ENCODE data around the gene MEF2A.

MEF2A gene

DNA sequence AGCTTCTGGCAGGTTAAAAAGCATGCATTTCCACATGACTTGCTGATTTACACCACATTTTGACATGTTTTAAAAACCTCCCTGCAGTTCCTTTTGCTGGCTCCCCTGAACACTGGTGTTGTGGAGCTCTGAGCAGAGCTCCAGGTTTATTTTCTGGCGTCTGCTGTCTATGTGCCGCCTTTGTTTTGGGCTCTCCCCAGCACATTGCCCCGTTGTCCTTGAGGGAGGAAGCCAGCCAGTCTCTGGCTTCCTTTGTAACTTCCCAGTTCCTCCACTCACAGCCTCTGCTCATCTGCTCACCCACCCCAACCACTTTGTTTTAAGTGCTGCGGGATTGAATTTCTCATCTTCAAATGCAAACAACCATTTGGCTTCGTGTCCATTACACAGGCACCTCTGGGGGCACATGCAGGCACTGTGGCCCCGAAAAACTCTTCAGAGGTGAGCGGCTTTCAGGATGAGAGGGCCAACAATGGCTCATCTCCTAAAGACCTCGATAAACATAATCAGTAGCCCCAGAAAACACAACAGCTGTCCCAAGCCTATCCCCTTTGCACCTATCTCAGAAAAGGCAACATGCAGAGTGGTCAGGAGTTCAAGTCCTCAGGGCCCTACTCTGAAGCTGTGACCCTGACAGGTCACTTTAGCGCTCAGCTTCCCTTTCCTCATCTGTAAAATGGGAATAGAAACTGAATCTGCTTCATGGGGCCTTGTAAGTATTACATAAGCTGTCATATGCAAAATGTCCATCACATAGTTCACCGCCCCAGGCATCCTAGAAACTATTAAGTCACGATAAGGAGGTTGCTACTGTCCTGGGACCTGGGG lies 1.3 kb upstream of the MEF2A start:
- no peak for DNase-seq

DNA sequence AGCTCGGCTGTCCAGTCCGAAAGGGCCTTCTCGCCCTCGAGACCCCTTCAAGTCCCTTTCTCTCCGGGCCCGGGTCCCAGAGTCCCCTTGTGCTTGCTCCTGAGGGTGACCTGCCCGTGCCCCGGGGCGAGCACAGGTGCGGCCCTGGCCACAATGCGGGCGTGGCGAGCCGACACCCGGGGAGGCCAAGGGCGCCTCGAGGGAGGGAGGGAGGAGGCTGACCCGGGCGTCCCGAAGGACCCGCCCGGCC lies 810 bp upstream of the MEF2A start:
- no peak for DNase-seq

DNA sequence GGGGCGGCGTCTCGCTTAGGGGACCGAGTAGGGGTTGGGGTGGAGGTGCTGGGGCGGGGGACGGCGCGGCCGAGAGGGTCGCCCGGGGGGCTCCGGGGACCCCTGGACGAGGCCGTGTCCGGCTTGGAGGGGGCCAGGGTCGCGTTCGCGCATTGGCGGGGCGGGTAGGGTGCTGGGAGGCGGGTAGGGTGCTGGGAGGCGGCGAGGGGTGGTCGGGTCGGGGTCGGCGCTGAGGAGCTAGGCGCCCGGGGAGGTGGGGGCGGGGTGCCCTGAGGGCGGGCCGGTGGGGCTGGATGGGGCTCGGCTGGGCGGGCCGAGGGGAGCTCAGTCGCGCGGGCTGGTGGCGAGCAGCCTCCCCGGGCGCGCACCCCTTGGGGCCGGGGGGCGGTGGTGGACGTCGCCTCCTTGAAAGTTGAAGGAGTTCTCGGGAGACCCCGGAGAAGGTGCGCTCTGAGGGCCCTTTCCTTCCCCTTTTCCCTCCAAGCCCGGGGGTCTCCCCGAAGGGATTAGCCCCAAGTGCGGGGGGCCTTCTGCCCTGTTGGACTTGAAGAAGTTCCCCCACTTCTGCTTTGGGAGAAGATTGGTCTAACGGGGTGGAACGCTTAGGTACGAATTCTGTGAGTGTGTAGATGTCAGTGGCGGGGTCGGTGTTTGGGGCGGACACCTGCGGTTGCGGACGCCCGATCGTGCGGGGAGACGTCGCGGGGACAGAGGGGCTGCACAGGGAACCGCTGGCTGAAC lies 543 bp downstream of the MEF2A start:
- DNase-seq = no peak

DNA sequence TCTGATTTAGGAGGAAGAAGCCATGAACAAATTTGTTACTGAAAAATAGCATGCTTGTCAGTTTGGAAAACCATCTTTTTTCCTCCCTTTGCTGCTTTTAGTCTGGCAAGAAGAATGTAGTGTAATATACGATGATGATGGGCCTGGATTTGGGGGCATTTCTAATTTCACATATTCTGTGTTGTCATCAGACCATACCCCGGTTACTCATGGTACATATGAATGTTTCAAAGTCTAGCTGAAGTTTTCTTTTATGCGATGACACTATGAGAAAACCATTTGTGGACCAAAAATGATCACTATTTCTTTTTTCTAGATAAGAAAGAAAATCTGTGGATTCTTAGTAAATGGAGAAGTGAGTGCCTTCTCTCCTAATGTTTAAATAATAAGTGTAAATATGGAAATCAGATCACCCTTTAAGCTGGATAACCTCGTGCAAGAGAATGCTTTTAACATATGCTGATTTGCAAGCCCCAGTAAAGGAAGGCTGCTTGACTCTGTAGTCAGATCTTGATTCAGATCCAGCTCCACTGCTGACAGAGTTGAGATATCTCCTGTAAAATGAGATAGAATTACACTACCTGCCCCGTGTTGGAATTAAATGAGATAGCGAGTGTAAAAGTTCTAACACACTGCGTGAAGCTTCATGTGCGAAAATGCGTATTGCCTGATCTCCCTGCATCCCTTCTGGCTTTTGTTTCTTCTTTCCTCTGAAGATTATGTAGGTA lies 3.0 kb downstream of the MEF2A start:
- no peak for DNase-seq

DNA sequence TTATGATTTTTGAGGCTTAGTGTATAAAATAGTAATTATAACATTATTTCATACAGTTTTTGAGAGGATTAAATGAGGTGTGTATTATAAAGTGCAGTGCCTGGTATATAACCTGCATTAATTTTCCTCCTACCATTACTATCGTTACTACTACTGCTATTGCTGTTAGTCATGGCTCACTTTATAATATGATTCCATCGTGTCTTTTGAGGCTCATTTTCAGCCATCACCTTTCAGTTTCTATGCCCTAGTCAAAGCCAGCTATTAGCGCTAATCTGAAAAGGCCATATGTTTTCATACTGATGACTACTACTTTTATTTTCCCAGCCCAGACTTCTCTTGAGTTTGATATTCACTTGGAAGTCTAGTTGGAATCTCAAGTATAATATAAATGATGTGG lies 5.5 kb downstream of the MEF2A start:
- no peak for DNase-seq

DNA sequence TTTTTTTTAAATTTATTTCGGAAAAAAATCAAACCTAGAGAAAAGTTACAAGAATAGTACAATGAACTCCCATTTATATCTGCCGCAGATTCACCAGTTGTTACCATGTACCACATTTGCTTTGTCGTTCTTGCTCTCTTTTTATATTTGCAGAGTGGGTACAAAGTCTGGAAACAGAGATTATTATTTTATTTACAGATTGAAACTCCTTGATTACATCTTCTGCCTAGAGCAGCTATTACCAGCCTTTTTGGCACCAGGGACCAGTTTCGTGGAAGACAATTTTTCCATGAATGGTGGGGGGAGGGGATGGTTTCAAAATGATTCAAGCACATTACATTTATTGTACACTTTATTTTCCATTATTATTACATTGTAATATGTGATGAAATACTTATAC lies 8.3 kb downstream of the MEF2A start:
- DNase-seq = no peak

DNA sequence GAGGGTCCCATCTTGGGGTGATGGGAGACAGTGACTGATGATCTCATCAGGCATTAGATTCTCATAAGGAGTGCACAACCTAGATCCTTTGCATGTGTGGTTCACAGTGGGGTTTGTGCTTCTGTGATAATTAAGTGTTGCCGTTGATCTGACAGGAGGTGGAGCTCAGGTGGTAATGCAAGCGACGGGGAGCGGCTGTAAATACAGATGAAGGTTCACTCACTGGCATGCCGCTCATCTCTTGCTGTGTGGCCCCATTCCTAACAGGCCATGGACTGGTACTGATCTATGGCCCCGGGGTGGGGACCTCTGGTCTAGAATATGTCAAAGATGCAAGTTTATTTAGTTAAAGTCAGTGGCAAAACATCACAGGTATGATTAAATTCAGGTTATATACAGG lies 8.7 kb downstream of the MEF2A start:
- no peak for DNase-seq

DNA sequence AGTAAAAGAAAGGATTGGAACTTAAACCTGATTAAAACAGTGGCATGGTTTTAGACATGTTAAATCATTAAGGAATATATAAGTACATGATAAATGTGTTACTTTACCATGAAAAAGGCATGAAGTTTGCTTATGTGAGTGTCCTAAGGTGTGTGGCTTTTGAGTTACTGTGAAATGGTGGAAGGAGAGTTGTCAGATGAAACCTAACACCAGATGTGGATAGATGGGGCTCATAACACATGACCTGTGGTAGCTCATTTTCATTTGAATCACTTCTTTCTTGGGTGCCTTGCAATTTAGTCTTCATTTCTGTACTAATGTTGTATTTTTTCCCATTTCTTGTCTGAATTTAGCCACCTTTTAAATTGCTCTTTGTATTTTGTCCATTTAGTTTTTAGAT lies 13.0 kb downstream of the MEF2A start:
- no peak for DNase-seq

DNA sequence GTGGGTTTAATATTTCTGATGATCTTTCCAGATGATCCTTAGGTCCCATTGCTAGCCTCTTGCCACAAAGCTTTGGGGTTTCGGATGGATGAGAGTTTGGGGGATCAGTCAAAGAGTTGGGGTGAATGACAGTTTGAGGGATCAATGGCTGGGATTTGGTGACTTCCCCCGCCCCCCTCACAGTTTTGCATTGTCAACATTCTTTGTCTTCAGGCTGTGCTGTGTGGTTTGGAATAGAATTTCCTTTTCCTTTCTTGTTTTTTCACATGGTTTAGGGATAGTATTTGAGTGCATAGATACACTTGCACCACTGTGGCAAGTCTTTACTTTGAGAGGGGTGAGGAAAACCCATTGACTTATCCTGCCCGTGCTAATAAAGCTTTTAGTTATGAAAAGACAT lies 14.3 kb downstream of the MEF2A start:
- DNase-seq = no peak

DNA sequence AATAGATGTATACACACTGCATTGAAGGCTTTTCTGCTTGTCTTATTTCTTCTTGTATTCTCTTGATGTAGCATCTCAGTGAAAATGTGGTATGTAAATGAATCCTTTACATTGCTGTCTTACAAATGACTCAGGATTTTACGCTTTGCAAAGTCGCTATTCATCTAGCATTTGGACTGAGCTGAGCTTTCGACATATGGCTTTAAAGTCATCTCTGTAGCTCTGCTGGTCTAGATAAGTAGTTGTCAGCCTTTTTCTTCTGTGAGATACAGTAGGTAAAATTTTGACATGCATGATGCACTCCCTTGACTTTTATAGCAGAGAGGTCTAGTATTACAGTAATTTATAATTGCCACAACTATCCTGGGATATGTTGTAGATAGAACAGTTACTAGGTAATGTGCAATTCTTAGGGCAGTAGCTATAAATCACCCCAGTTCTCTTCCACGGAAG lies 16.8 kb downstream of the MEF2A start:
- no peak for DNase-seq

DNA sequence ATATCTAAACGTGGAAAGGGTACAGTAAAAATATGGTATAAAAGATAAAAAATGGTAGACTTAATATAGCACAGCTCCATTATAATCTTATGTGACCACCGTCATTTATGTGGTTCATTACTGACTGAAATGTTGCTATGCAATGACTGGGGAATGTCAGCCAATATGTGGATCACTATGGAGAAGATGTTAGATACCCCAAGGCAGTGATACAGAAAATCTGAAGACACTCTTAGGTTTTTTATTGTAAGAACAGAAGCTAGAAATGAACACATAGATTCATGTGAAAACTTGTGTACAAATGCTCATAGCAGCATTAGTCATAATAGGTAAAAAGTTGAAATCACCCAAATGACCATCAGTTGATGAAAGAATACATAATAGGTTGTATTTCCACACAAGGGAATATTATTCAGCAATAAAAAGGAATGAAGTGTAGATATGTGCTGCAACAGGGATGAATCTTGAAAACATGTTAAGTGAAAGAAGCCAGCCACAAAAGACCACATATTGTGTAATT lies 18.4 kb downstream of the MEF2A start:
- DNase-seq = no peak

DNA sequence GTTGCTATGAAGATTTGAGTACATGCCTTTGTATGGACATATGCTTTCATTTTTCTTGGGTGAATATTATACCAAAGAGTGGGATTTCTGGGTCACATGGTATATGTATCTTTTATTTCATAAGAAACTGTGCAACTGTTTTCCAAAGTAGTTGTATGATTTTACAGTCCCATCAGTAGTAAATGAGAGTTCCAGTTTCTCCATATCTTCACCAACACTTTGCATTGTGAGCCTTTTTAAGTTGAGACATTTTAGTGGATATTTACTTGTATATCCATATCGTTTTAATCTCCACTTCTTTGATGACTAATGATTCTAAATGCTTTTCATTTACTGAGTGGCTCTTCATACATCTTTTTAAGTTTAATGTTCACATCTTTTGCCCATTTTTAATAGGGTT lies 20.3 kb downstream of the MEF2A start:
- no peak for DNase-seq

DNA sequence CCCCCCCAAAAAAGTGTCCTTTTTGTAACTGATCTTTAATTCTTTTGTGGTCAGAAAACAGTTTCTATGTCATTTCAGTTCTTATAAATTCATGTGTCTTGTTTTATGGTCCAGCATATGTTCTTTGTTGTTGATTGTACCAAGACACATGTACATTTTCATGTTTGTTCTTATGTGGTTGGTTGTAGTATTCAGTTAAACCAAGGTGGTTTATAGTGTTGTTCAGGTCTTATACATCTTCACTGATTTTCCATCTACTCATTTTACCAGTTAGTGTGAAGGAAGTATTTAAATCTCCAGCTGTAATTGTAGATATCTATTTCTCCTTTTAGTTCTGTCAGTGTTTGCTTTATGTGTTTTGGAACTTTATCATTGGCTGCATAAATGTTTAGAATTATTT lies 24.0 kb downstream of the MEF2A start:
- no peak for DNase-seq

DNA sequence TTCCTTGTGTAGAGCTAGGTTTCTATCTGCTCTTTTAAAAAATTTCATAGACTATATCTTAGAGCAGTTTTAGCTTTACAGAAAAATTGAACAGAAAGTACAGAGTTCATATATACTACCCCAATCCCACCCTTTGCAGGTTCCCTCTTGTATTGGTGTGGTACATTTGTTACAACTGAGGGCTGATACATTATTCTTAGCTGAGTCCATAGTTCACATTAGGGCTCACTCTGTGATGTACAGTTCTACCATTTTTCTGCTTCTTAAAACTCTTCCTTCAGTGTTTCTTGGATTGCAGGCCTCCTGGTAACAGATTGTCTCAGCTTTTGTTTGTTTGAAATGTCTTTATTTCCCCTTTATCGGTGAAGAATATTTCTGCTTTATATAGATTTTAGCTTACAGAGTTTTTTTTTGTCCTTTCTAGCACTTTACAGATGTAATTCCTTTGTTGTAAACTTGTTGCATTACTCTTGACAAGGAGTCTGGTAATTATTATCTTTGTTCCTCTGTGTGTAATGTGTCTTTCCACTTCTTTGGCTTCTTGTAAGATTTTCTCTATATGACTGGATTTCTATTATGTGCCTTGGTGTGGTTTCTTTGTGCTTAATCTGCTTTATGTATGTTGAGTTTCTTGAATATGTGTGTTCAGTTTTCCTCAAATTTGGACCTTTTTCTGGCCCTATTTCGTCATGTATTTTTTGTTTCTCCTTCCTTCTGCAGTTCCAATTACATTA lies 25.3 kb downstream of the MEF2A start:
- DNase-seq = no peak

DNA sequence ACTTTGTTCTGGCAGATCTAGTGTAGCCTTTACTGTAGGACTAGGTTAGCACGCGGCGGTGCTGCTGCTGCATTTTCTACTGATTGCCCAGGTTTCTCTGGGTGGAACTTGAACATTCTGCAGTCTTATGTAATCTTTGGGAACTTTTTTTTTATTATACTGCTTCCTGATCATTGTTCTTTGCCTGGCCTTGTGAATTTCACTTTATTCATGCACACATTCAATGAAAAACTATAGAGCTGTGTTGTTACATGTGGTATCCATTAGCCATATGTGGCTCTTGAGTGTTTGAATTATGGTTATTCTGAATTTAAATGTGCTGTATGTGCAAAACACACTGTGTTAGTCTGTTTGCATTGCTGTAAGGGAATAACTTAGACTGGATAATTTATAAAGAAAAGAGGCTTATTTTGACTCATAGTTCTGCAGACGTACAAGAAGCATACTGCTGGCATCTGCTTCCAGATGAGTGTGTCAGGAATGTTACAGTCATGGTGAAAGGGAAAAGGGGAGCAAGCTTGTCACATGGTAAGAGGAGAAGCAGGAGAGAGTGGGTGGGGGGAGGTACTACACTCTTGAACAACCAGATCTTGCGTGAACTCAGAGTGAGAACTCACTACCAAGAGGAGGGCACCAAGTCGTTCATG lies 26.5 kb downstream of the MEF2A start:
- DNase-seq = no peak

DNA sequence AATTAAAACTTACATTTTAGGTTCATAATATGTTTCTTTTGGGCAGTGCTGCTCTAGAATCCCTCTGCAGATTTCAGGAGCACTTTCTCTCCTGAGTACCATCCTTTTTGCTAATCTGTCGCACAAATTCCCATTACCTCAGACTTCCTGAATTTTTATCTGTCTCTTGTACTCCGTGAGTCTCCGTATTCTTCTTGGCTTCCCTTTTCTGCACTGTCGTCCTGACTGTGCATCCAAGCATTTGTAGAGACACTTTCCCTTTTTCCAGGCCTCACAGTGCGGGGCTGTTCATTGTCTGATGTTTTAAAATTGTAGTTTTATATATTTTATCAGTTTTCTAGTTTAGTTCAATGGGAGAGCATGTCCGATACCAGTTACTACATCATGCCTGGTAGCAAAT lies 27.3 kb downstream of the MEF2A start:
- DNase-seq = no peak

DNA sequence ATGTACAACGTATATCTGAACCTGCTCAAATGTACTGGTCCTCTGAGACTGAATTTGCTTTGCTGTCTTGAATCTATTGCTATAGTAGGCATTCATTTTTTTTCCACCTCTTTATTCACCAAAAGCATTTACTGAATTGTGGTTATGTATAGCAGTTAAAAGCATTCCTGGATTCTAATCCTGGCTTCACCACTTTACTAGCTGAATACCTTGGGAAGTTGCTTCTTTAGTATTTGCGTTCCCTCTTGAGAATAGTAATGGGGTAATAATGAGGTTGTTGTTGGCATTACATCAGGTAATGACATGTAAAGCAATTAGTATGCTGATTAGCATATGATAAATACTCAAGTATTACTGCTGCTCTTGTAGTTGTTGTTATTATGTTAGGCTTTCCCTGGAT lies 29.1 kb downstream of the MEF2A start:
- no peak for DNase-seq

DNA sequence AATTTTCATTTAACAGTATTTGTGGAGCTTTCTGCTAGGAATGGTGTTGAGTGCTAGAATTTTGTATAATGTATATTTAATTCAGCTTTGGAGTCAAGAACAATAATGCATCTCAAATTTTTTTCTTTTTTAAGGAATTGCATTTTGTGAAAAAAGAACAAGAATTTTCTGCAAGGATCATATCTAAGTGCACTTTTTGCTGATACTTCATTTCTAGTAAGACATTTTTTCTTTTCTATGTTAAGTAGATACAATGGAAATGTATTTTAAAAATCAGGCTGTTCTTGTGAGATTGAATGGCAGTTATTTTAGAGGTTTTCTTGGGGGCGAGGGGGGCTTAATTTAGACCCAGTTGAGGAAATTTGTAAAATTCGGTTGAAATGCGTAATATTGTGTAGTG lies 32.5 kb downstream of the MEF2A start:
- no peak for DNase-seq

DNA sequence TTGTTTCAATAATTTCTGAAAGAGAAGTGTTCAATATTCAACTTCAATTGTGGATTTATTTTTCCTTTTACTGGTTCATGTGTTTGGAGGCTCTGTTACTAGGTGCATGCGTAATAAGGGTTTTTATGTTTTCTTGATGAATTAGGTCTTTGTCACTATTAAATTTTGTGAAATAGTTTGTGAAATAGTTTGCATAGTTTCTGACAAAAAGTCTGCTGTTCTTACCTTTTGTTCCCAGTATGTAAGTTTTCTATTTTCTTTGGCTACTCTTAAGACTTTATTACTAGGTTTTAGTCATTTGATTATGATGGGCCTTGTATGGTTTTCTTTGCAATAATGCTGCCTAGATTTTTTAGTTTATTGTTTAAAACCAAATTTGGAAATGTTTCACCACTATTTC lies 38.0 kb downstream of the MEF2A start:
- DNase-seq = no peak

DNA sequence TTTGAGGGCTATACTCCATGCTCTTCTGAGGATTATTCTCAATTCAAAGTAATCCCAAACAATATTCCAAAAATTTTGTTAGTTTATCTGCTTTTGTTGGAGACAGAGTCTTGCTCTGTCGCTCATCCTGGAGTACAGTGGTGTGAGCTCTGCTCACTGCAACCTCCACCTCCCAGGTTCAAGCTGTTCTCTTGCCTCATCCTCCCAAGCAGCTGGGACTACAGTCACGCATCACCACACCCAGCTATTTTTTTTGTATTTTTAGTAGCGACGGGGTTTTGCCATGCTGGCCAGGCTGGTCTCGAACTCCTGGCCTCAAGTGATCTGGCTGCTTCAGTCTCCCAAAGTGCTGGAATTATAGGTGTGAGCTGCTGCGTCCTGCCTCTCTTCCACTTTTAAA lies 39.1 kb downstream of the MEF2A start:
- DNase-seq = no peak

DNA sequence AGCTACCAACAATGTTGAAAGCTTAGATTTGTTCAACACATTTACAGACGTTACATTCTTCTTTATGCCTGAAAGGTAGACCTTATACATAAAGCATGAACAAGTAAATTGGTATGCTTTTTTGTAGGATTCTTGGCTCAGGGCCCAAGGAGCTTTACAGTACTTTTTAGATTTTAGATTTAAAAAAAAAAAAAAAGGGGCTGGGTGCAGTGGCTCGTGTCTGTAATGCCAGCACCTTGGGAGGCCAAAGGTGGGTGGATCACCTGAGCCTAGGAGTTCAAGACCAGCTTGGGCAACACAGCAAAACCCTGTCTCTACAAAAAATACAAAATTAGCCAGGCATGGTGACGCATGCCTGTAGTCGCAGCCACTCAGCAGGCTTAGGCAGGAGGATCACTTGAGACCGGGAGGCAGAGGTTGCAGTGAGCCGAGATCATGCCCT lies 39.7 kb downstream of the MEF2A start:
- no peak for DNase-seq

DNA sequence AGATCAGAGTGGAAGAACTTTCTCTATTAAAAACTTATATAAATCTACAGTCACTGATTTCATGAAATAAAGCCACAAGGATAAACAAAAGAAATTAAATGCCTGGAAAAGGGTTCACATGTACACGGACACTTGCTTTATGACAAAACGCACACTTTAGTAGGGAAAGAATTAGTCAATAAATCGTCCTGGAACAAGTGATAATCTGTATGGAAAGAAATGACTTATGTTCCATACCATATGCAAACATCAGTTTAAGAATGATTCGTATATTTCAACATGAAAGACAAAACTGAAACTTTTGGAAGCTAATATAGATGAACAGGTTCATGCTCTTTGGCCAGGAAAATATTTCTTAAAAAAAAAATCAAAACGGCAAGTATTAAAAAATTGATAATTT lies 40.2 kb downstream of the MEF2A start:
- no peak for DNase-seq

DNA sequence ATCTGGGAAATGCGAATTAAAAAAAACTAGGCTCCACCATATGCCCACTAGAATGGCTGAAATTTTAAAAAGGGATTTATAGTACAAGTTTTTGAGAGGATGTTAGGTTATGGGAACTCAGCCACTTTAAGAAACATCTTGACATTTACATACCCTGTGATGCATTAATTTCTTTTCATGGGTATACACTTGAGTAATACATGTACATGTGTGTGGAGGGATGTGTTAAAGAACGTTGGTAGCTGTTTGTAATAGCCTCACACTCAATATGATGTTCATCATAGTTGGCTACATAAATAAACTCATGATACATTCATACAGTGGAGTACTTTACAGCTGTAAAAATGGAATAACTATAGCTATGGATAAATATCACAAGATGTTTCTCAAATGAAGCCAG lies 40.9 kb downstream of the MEF2A start:
- DNase-seq = no peak

Measured in SW 1271 (cell line).